GM18508 (cell line): ENCODE data around the gene TCOF1.

ENCODE experiments used
- ATAC-seq: cut with Tn5 transposase; IDR thresholded peaks from one replicate; pipeline ENCODE4 v1.9.1; 2021; ENCODE audit warnings: moderate number of reproducible peaks; ENCODE audit not compliant: insufficient read depth, unreplicated experiment

TCOF1 gene

DNA sequence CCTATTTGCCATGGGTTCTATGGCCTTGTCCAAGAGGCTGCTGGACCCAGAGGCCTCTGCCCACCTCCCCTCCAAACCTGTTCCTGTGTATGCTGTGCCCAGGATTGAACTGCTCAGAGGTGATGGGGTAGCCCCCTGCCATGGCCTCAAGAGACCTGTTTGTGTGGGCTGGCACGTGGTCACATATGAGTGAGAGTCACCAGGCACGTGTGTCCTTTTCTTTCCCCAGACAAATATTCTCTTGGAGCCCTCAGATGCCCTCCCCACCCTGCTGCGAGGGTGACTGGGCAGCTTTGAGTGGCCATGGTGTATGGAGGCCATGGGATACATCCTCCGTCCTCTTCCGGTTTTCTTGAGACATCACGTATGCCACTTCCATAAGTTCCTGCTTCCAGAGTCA, 10.9 kb upstream of the TCOF1 start:
- no peak for ATAC-seq

- no peak for ATAC-seq
These were observed 10.5 kb upstream of the TCOF1 start for GRCh38 chr5:150347003-150347402.

DNA sequence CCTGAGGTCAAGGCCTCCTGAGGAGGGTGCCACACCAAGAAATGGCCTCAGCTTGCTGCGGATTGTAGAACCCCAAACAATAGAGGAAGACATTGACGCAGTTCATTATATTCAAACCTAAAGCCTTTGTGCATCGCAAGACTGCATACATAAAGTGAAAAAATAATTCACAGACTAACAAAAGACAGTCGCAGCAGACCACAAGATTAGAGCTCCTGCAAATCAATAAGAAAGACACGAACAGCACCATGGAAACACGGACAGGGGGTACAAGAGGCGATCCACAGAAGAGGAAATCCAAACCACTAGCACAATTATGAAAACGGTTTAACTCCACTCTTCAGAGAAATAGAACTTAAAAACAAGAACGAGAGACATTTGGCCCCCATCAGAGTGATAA, 10.0 kb upstream of the TCOF1 start:
- no peak for ATAC-seq

DNA sequence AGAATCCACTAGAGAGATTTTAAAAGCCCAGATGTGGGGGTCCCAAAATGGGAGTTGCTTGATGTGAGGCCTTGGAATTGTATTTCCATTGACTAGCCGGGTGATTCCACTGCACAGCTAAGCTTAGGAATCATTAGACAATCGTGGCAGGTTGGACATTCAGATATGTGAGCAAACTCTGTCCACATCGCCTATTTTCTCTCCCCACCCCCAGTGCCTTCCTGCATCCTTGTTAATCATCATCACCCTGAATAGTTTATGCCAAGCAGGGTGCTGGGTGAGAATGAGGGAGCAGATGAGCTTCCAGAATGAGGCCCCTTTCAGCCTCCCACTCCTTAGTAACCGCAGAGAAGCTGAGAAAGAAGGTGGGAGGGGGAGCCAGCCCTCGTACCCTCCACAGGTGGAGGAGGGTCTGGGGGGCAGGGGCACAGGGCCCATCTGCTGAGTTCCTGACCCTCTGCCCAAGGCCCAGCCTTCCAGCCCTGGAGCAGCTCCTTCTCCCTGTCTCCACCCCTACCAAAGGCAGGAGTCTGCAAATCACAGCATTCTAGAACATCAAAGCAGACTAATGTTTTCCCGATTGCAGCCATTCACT, 7.7 kb upstream of the TCOF1 start:
- no peak for ATAC-seq

- peak; percentile 73 for ATAC-seq
These were observed 6.8 kb upstream of the TCOF1 start for GRCh38 chr5:150350524-150351344.

GRCh38 chr5:150352244-150353031, 5.1 kb upstream of the TCOF1 start:
- no peak for ATAC-seq

DNA sequence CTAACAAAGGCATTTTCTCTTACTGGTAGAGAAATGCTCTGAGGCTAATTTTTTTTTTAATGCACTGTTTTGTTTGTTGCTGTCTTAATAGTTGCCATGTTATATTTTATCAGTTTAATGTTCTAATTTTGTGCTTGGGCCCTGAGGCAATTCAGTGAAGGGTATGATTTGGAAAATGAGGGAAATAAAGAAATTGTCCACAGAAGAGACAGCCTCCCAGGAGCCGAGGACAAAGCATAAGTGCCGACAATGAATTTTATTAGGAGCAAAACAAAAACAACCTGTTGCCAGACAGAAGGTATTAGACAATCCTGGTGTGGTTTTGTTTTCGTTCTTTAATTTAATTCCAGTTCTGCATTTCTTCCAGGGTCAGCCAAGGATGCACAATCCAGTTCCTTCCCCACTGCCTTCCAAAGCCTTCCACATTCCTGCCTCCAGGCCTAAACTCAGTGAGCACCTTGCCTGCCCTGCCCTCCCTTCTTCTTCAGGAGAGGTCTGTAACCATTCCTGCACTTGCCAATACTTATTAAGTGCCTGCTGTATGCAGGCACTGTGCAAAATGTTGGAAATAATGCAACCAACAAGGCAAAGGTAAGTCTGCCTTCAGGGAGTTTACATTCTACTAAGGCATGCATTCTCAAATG, 4.3 kb upstream of the TCOF1 start:
- no peak for ATAC-seq

DNA sequence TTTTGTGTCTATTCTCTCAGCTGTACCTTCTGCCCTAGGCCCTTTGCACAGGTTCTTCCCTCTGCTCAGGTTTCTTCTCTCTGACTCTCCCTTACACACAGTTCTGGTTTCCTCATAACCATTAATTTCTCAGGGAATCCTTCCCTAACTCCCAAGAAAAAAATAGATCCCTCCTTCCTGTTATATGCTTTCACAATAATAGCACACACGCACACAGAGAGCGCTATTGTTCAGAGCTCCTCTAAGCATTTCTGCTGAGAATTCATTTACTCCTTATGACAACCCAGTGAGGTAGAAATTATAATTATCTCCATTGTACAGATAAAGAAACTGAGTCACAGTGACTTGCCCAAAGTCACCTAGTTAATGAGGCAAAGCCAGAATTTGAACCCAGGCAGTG, 1.7 kb upstream of the TCOF1 start:
- ATAC-seq, result no peak

GRCh38 chr5:150356575-150357294, 762 bp upstream of the TCOF1 start:
- no peak for ATAC-seq

- ATAC-seq, result no peak
These were observed 981 bp downstream of the TCOF1 start for GRCh38 chr5:150358261-150359095.

- ATAC-seq, result no peak
These were observed 3.8 kb downstream of the TCOF1 start for GRCh38 chr5:150361301-150361700.

DNA sequence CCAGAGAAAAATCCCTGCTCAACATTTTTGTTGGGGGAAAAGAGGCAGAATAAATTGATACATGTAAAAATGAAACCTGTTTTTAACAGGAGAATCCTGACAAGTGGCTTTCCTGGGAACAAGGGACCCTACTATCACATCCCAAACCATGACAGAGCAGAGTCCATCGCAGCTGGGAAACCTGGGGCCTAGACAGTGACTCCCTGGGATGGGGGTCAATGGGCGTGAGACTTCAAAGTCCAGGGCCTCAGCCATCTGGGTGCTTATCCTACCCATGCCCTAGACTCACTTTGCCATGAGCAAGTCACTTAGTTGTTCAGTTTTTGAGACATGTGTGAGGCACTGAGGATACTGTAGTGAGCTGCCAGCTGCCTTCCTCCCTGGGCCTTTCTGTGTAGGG, 5.7 kb downstream of the TCOF1 start:
- no peak for ATAC-seq

DNA sequence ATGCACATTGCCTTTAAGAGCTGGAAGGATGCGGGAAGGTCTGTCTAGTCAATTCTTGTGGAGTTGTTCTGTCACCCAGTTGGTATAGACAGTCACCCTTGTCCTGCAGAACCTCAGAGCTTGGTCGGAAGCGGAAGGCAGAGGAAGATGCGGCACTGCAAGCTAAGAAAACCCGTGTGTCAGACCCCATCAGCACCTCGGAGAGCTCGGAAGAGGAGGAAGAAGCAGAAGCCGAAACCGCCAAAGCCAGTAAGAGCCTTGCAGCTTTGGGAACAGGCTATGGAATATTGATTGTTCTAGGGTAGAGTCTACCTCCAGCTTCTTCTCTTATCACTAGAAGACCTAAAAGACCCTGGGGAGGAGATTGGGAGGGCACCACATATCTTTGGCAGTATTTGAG, 6.5 kb downstream of the TCOF1 start:
- ATAC-seq, result no peak

DNA sequence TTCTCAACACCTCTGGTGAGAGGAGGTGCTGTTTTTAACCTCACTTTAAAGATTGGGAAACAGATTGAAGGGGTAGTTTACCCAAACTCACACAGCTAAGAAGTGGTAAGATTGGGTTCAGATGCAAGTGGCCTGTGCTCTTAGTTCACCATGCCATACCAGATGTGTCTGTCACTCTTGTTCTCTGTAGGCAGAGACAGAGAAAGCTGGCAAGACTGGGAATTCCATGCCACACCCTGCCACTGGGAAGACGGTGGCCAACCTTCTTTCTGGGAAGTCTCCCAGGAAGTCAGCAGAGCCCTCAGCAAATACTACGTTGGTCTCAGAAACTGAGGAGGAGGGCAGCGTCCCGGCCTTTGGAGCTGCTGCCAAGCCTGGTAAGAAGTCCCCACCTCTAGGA, 11.0 kb downstream of the TCOF1 start:
- no peak for ATAC-seq

DNA sequence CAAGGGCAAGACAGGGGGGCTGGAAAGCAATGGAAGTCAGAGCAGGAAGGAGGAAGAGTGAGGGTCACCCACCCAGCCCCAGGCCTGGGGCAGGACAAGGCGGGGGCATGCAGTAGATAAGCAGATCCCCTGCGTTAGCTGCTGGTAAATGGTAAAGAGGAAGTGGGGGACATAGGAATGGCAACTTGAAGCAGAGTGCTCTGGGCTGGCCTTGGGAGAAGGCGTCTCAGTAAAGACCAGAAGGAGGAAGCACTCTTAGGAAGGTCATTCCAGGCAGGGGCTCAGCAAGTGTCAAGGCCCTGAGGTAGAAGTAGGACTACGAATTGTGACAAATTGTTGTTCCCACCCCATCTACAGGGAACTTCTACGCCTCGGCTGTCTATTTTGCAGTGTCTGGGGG, 15.1 kb downstream of the TCOF1 start:
- no peak for ATAC-seq

GRCh38 chr5:150374651-150375050, 17.2 kb downstream of the TCOF1 start:
- ATAC-seq, result no peak

GRCh38 chr5:150376799-150377771, 19.6 kb downstream of the TCOF1 start:
- no peak for ATAC-seq
